Right ventricle myocardium inferior (tissue), 1 donor: Measurements from ENCODE around the gene BNC1. TPM values are rescaled to one million over a fixed set of nuclear protein-coding genes. Genes with fewer than 3 reads are reported as not detected.

Experiments
- total RNA-seq: library from RNA; stranded (reverse); fragmentation: NEBNext Ultra II Directional; extraction: Animal tissue kit (Norgen Biotek cat#: 25700); gene quantifications from one replicate; pipeline ENCODE4 v1.2.1, GENCODE V29; 2021
- donor health status: DM: no; HTN: yes; CAD: no; lungs with severe emphysema.

Gene BNC1
- total RNA-seq, 1 donor from 2014 or later = 0.19 TPM

Other genes with a start within 250 kb of the BNC1 start
- 150 TPM for gene BTBD1, start 217.4 kb downstream of the BNC1 start, total RNA-seq
- 5.0 TPM for gene TM6SF1, start 177.0 kb downstream of the BNC1 start, total RNA-seq
- 32.8 TPM for gene HDGFL3, start 76.8 kb downstream of the BNC1 start, total RNA-seq
- not detected for gene SH3GL3, start 162.7 kb upstream of the BNC1 start, total RNA-seq